Right lobe of liver (tissue), 6 donors: ENCODE measurements around the gene ZBED5. TPM values are rescaled to one million over a fixed set of nuclear protein-coding genes. Genes with fewer than 3 reads are reported as not detected.

Experiments
- ATAC-seq, 4 donors: fragments of 200-7000 bp; cut with Tn5 transposase; one replicate each; pipeline ENCODE4 v1.9.1; 2020; ENCODE audit warnings: mild to moderate bottlenecking in 4 of 4, moderate library complexity in 4 of 4
- DNase-seq, 3 donors: peaks; one replicate each; pipeline ENCODE4 v3.0.0-alpha.2; 2020
- H3K27ac ChIP-seq, 3 donors: fragments of 200-600 bp; one replicate each; pipeline ENCODE4 v1.8.0; 2022
- H3K27me3 ChIP-seq, 2 donors: fragments of 200-600 bp; one replicate each; pipeline ENCODE4 v1.8.0; 2022
- H3K36me3 ChIP-seq, 4 donors: fragments of 200-600 bp; sonication (generic) in 1 of 4; one replicate each; pipeline versions ENCODE4 v1.5.1 to v1.8.0; 2017 to 2022; ENCODE audit warnings: control low read depth in 1 of 4
- H3K4me1 ChIP-seq, 4 donors: fragments of 200-600 bp; sonication (generic) in 1 of 4; one replicate each; pipeline versions ENCODE4 v1.5.1 to v1.8.0; 2017 to 2022; ENCODE audit warnings: control low read depth in 1 of 4
- H3K4me3 ChIP-seq, 3 donors: fragments of 200-600 bp; one replicate each; pipeline ENCODE4 v1.8.0; 2022
- H3K9me3 ChIP-seq, 4 donors: fragments of 200-600 bp; sonication (generic) in 1 of 4; one replicate each; pipeline versions ENCODE4 v1.5.1 to v1.8.0; 2017 to 2022; ENCODE audit warnings: control low read depth in 1 of 4
- CTCF ChIP-seq, 4 donors: fragments of 200-600 bp in 3 of 4; fragments of 450-650 bp in 1 of 4; IDR thresholded peaks; one replicate each; pipeline versions ENCODE4 v1.5.1 to v1.8.0; 2016 to 2022; ENCODE audit warnings: antibody characterized with exemption in 4 of 4, mild to moderate bottlenecking in 2 of 4
- POLR2A ChIP-seq: fragments of 450-650 bp; IDR thresholded peaks from one replicate; pipeline ENCODE4 v1.6.1; 2017; ENCODE audit warnings: antibody characterized with exemption, mild to moderate bottlenecking
- WGBS: methylation state at CpG from one replicate; pipeline ENCODE4 v1.1.6; 2018; ENCODE audit warnings: low coverage, low lambda C conversion rate; ENCODE audit not compliant: insufficient coverage; ENCODE audit errors: missing lambda C conversion rate; 5-methylcytosine and 5-hydroxymethylcytosine counted together
- intact Hi-C, 2 donors: fragments of 100-400 bp; cut with DNase I; formaldehyde crosslinking; loops; one replicate each; pipeline versions ENCODE4 v1.11.2 to v1.14.1; 2022
- total RNA-seq, 6 experiments: library from RNA; depleted of rRNA in 2 of 6; stranded (reverse); fragments of >200 nt in 2 of 6; fragmentation: NEBNext Ultra II Directional in 3 of 6; extraction: Animal tissue kit (Norgen Biotek cat#: 25700) in 3 of 6; gene quantifications; one replicate each; pipeline versions ENCODE4 v1.1.0 to v1.2.4, GENCODE V29; 2016 to 2023
- donor health status: DM: no; HTN: yes; CAD: no.
- donor health status: DM: no; HTN: no; CAD: no.
- donor health status: DM: no; HTN: no; CAD: no.
- donor health status: DM: no; HTN: yes; CAD: no.
- donor health status: DM: no; HTN: yes; CAD: no.

Gene ZBED5
- total RNA-seq, 6 experiments from 2014 or later = 7.0 to 11.7 (median 8.7) TPM

- no peaks in the 10 kb centered on the region for H3K27me3 ChIP-seq
- H3K4me1 ChIP-seq = no peaks in the 10 kb centered on the region
- TF ChIP-seq POLR2A (no peak), CTCF (IDR thresholded peaks at IDR 0.05) (no peak)
- no peak for DNase-seq
- H3K4me3 ChIP-seq = no peak overlapping the region
- peak in 3 of 4 donors; percentile 6 to 20 (median 8) for ATAC-seq
- peak overlapping the region in 1 of 3 donors; percentile 43 for H3K27ac ChIP-seq
- no peaks in the 10 kb centered on the region for H3K9me3 ChIP-seq
- intact Hi-C loops = no loop called here
- 60% methylated on average over 6 of the region's 7 CpGs for WGBS
- no peaks in the 10 kb centered on the region for H3K36me3 ChIP-seq
Measured at GRCh38 chr11:10899121-10899830, 41.4 kb upstream of the ZBED5 start.

GRCh38 chr11:10898763-10899025, 40.8 kb upstream of the ZBED5 start:
- H3K27me3 ChIP-seq = no peaks in the 10 kb centered on the region
- H3K4me3 ChIP-seq = no peak overlapping the region
- WGBS = no CpG with 5 or more reads among the region's 4 CpGs
- DNase-seq (no peak), ATAC-seq (no peak)
- TF ChIP-seq POLR2A (no peak), CTCF (IDR thresholded peaks at IDR 0.05) (no peak)
- intact Hi-C loops = no loop called here
- peaks cover 0 to 2% (median 0%) of the 10 kb centered on the region in 4 donors for H3K4me1 ChIP-seq
- H3K9me3 ChIP-seq = no peaks in the 10 kb centered on the region
- no peak overlapping the region for H3K27ac ChIP-seq
- no peaks in the 10 kb centered on the region for H3K36me3 ChIP-seq

GRCh38 chr11:10898003-10898762, 40.3 kb upstream of the ZBED5 start:
- DNase-seq = no peak
- Histone ChIP-seq H3K4me1 (peaks cover 0 to 7% (median 0%) of the 10 kb centered on the region in 4 donors), H3K27me3 (no peaks in the 10 kb centered on the region), H3K9me3 (no peaks in the 10 kb centered on the region), H3K4me3 (no peak overlapping the region), H3K36me3 (no peaks in the 10 kb centered on the region), H3K27ac (no peak overlapping the region)
- WGBS = 83% methylated on average over 2 of the region's 5 CpGs
- intact Hi-C loops = no loop called here
- ATAC-seq = peak in 1 of 4 donors; percentile 4
- no peak for TF ChIP-seq POLR2A
- TF ChIP-seq CTCF (IDR thresholded peaks at IDR 0.05) = no peak

- no peak for DNase-seq
- Histone ChIP-seq H3K4me1 (peaks cover 0 to 7% (median 0%) of the 10 kb centered on the region in 4 donors), H3K4me3 (no peak overlapping the region), H3K9me3 (no peaks in the 10 kb centered on the region), H3K36me3 (no peaks in the 10 kb centered on the region), H3K27ac (no peak overlapping the region), H3K27me3 (no peaks in the 10 kb centered on the region)
- no CpG with 5 or more reads among the region's 1 CpG for whole genome bisulfite sequencing
- ATAC-seq = no peak
- TF ChIP-seq POLR2A = no peak
- no peak for TF ChIP-seq CTCF (IDR thresholded peaks at IDR 0.05)
- intact Hi-C loops = no loop called here
Measured at GRCh38 chr11:10897150-10897549, 39.3 kb upstream of the ZBED5 start.
